CD4-positive, CD25-positive, alpha-beta regulatory T cell (primary cell): Measurements from ENCODE around the gene ARL13A. TPM values are rescaled to one million over a fixed set of nuclear protein-coding genes. Genes with fewer than 3 reads are reported as not detected.
"Not testable (repeated sequence)": the region's sequence is repeated elsewhere in the genome, so short reads cannot be mapped to it uniquely, and the experiment has no call there.

Experiments
- ATAC-seq, 2 donors: fragments of 150-1000 bp; cut with Tn5 transposase; one replicate each; pipeline ENCODE4 v1.10.0; 2021; ENCODE audit warnings: low read depth in 2 of 2, moderate number of reproducible peaks in 2 of 2, moderate library complexity in 1 of 2
- DNase-seq, 3 donors: peaks; one replicate each; pipeline versions ENCODE4 v3.0.0 to v3.0.0-alpha.2; 2012 to 2022; ENCODE audit warnings: mixed read lengths in 1 of 3
- H3K27ac ChIP-seq: one replicate; pipeline ENCODE4 v1.7.0; 2013; ENCODE audit warnings: mild to moderate bottlenecking, low read length; ENCODE audit not compliant: insufficient read depth, poor library complexity, severe bottlenecking
- H3K27me3 ChIP-seq: one replicate; pipeline ENCODE4 v1.7.0; 2013; ENCODE audit warnings: low read length; ENCODE audit not compliant: control insufficient read depth, insufficient read depth
- H3K36me3 ChIP-seq: one replicate; pipeline ENCODE4 v1.7.0; 2013; ENCODE audit warnings: mild to moderate bottlenecking, low read length, moderate library complexity; ENCODE audit not compliant: control insufficient read depth, insufficient read depth
- H3K4me1 ChIP-seq: 2 replicates; pipeline ENCODE4 v1.7.0; 2013; ENCODE audit warnings: mild to moderate bottlenecking, low read length; ENCODE audit not compliant: insufficient read depth, control insufficient read depth, poor library complexity, severe bottlenecking
- H3K4me3 ChIP-seq: one replicate; pipeline ENCODE4 v1.7.0; 2013; ENCODE audit warnings: low read depth, mild to moderate bottlenecking, low read length, moderate library complexity
- H3K9me3 ChIP-seq, 2 experiments: 1 replicate in 1 of 2; 2 replicates in 1 of 2; pipeline ENCODE4 v1.7.0; 2013; ENCODE audit warnings: low read length in 2 of 2, mild to moderate bottlenecking in 1 of 2, moderate library complexity in 1 of 2; ENCODE audit not compliant: control insufficient read depth in 2 of 2
- H3K27ac Mint-ChIP-seq, 3 donors: one replicate each; pipeline ENCODE4 v1.8.0; 2020 to 2022; ENCODE audit warnings: mild to moderate bottlenecking in 3 of 3, mixed read lengths in 3 of 3, moderate library complexity in 2 of 3
- H3K27me3 Mint-ChIP-seq: one replicate; pipeline ENCODE4 v1.8.0; 2022; ENCODE audit warnings: mild to moderate bottlenecking, mixed read lengths
- H3K36me3 Mint-ChIP-seq: one replicate; pipeline ENCODE4 v1.8.0; 2020; ENCODE audit warnings: mixed read lengths
- H3K4me1 Mint-ChIP-seq, 4 donors: one replicate each; pipeline ENCODE4 v1.8.0; 2020 to 2022; ENCODE audit warnings: mixed read lengths in 4 of 4, mild to moderate bottlenecking in 1 of 4
- H3K4me3 Mint-ChIP-seq, 4 donors: one replicate each; pipeline ENCODE4 v1.8.0; 2020 to 2022; ENCODE audit warnings: mild to moderate bottlenecking in 4 of 4, mixed read lengths in 4 of 4, moderate library complexity in 3 of 4
- H3K9me3 Mint-ChIP-seq, 7 donors: one replicate each; pipeline ENCODE4 v1.8.0; 2020 to 2022; ENCODE audit warnings: mixed read lengths in 7 of 7, mild to moderate bottlenecking in 3 of 7, moderate library complexity in 2 of 7
- polyA plus RNA-seq, 4 donors: library from polyadenylated mRNA; unstranded; fragments of 300-500 nt; fragmentation: Illumina TruSeq; gene quantifications; one replicate each; pipeline ENCODE4 v1.2.3, GENCODE V29; 2021
- total RNA-seq: library from RNA; stranded (reverse); gene quantifications from one replicate; pipeline ENCODE4 v1.2.3, GENCODE V29; 2022

Gene ARL13A
- total and polyA plus RNA-seq, 5 donors from 2014 or later, result not detected

GRCh38 chrX:100975212-100975611 is 5.7 kb downstream of the ARL13A start:
- peaks cover 0 to 5% (median 2%) of the 10 kb centered on the region in 4 donors for H3K4me1 Mint-ChIP-seq
- Histone ChIP-seq H3K9me3 (no peaks in the 10 kb centered on the region), H3K4me3 (no peak overlapping the region), H3K4me1 (no peaks in the 10 kb centered on the region), H3K27me3 (no peaks in the 10 kb centered on the region), H3K27ac (no peak overlapping the region), H3K36me3 (no peaks in the 10 kb centered on the region)
- no peak for ATAC-seq
- H3K9me3 Mint-ChIP-seq, result peaks cover 0 to 5% (median 0%) of the 10 kb centered on the region in 7 donors
- no peaks in the 10 kb centered on the region for H3K27me3 Mint-ChIP-seq
- H3K4me3 Mint-ChIP-seq, result no peak overlapping the region
- no peak overlapping the region for H3K27ac Mint-ChIP-seq
- peaks cover 4% of the 10 kb centered on the region for H3K36me3 Mint-ChIP-seq
- DNase-seq, result no peak

DNA sequence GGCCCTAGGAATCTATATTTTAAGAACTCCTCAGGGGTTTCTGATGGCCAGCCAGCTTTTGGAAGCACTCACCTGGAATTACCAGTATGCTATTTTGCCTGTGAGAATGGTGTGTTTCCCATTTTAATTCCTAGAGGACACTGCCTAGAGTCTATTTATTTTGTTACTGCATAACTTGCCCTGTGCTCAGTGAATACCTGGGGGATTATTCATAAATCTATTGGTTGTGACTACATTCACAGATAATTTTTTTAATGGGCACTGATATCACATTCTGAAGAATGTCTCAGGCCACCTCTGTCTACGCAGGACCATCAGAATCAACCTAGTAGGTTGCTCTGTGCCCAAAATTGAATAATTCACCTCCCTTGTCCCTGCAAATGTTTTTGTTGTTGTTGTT is 6.7 kb downstream of the ARL13A start:
- ATAC-seq (no peak), DNase-seq (no peak)
- no peaks in the 10 kb centered on the region for H3K27me3 ChIP-seq
- no peaks in the 10 kb centered on the region for H3K36me3 ChIP-seq
- no peak overlapping the region for H3K27ac ChIP-seq
- no peaks in the 10 kb centered on the region for H3K4me1 ChIP-seq
- H3K4me3 ChIP-seq, result no peak overlapping the region
- peaks cover 4% of the 10 kb centered on the region for H3K36me3 Mint-ChIP-seq
- no peaks in the 10 kb centered on the region for H3K9me3 ChIP-seq
- no peaks in the 10 kb centered on the region for H3K27me3 Mint-ChIP-seq
- peaks cover 0 to 5% (median 0%) of the 10 kb centered on the region in 7 donors for H3K9me3 Mint-ChIP-seq
- H3K27ac Mint-ChIP-seq, result peak overlapping the region in 1 of 3 donors; percentile 57
- no peak overlapping the region for H3K4me3 Mint-ChIP-seq
- peaks cover 0 to 5% (median 2%) of the 10 kb centered on the region in 4 donors for H3K4me1 Mint-ChIP-seq

DNA sequence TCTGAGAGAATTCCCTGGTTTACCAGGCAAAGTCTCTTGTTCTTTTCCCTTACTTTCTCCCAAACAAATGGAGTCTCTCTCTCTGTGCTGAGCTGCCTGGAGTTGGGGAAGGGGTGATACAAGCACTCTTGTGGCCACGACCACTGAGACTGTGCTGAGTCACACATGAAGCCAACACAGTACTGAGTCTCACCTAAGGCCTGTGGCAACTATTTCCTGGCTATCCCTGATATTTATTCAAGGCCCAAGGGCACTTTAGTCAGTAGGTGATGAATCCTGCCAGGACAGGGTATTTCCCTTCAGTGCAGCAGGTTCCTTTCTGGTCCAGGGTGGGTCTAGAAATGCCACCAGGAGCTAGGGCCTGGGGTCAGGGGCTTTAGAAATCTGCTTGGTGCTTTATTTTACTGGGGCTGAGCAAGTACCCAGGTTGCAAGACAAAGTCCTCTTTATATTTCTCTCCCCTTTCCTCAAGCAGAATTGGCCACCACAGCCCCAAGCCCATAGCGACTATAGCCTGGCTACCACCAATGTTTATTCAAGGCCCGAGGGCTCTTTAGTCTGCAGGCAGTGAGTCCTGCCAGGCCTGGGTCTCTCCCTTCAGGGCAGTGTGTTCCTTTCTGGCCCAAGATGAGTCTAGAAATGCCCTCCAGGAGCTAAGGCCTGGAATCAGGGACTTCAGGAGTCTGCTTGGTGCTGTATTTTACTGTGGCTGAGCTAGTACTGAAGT is 10.5 kb downstream of the ARL13A start:
- Histone ChIP-seq H3K4me3 (no peak overlapping the region), H3K27me3 (no peaks in the 10 kb centered on the region), H3K36me3 (no peaks in the 10 kb centered on the region), H3K4me1 (no peaks in the 10 kb centered on the region), H3K27ac (no peak overlapping the region), H3K9me3 (no peaks in the 10 kb centered on the region)
- ATAC-seq (no peak), DNase-seq (no peak)
- H3K9me3 Mint-ChIP-seq, result peaks cover 0 to 2% (median 0%) of the 10 kb centered on the region in 7 donors
- peaks cover 5% of the 10 kb centered on the region for H3K36me3 Mint-ChIP-seq
- H3K27ac Mint-ChIP-seq, result no peak overlapping the region
- H3K27me3 Mint-ChIP-seq, result no peaks in the 10 kb centered on the region
- H3K4me3 Mint-ChIP-seq, result no peak overlapping the region
- H3K4me1 Mint-ChIP-seq, result peaks cover 0 to 5% (median 2%) of the 10 kb centered on the region in 4 donors

GRCh38 chrX:100980608-100981497 is 11.3 kb downstream of the ARL13A start:
- Histone ChIP-seq H3K9me3 (no peaks in the 10 kb centered on the region), H3K27me3 (no peaks in the 10 kb centered on the region), H3K36me3 (no peaks in the 10 kb centered on the region), H3K4me3 (no peak overlapping the region), H3K4me1 (no peaks in the 10 kb centered on the region), H3K27ac (no peak overlapping the region)
- H3K36me3 Mint-ChIP-seq, result peaks cover 9% of the 10 kb centered on the region
- H3K9me3 Mint-ChIP-seq, result peaks cover 0 to 3% (median 0%) of the 10 kb centered on the region in 7 donors
- no peaks in the 10 kb centered on the region for H3K27me3 Mint-ChIP-seq
- no peak for DNase-seq
- H3K27ac Mint-ChIP-seq, result no peak overlapping the region
- no peak overlapping the region for H3K4me3 Mint-ChIP-seq
- ATAC-seq, result no peak
- peaks cover 0 to 5% (median 2%) of the 10 kb centered on the region in 4 donors for H3K4me1 Mint-ChIP-seq

DNA sequence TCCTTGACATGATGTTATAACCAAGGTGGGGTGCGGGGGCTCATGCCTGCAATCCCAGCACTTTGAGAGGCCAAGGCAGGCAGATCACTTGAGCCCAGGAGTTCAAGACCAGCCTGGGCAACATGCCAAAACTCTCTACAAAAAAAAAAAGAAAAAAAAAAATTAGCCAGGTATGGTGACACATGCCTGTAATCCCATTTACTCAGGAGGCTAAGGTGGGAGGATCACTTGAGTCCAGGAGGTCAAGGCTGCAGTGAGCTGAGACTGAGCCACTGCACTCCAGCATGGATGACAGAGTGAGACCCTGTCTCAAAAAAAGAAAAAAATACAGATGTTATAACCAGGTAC is 12.0 kb downstream of the ARL13A start:
- H3K4me3 Mint-ChIP-seq, H3K27me3 Mint-ChIP-seq, H3K4me1 ChIP-seq, H3K4me1 Mint-ChIP-seq, H3K9me3 ChIP-seq, H3K9me3 Mint-ChIP-seq, H3K4me3 ChIP-seq, H3K36me3 Mint-ChIP-seq, H3K27me3 ChIP-seq, H3K27ac Mint-ChIP-seq, ATAC-seq, DNase-seq, H3K36me3 ChIP-seq, H3K27ac ChIP-seq: not testable (repeated sequence)

DNA sequence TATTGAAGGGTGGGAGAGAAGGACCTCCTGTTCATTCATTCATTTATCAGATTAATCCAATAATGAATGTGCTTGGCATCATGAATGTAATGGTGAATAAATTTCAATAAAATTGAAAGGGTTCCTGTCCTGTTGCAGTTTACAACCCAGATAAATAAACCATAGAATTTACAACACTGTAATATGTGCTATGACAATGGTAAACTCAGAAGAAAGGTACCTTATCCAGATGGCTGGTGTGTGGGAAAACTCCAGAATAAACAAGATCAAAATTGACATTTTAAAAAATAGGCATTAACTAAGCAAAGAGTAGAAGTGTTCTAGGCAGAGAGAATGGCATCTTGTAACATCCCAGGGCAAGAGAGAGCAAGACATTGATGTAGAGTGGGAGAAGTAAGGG is 15.3 kb downstream of the ARL13A start:
- peaks cover 0 to 3% (median 0%) of the 10 kb centered on the region in 7 donors for H3K9me3 Mint-ChIP-seq
- H3K27me3 Mint-ChIP-seq, result no peaks in the 10 kb centered on the region
- no peaks in the 10 kb centered on the region for H3K9me3 ChIP-seq
- H3K27ac Mint-ChIP-seq, result peak overlapping the region in 1 of 3 donors; percentile 3
- H3K36me3 Mint-ChIP-seq, result peaks cover 16% of the 10 kb centered on the region
- peaks cover 8% of the 10 kb centered on the region for H3K36me3 ChIP-seq
- H3K27me3 ChIP-seq, result no peaks in the 10 kb centered on the region
- H3K4me1 Mint-ChIP-seq, result no peaks in the 10 kb centered on the region
- H3K27ac ChIP-seq, result no peak overlapping the region
- H3K4me3 ChIP-seq, result no peak overlapping the region
- no peaks in the 10 kb centered on the region for H3K4me1 ChIP-seq
- DNase-seq (no peak), ATAC-seq (no peak)
- H3K4me3 Mint-ChIP-seq, result no peak overlapping the region

DNA sequence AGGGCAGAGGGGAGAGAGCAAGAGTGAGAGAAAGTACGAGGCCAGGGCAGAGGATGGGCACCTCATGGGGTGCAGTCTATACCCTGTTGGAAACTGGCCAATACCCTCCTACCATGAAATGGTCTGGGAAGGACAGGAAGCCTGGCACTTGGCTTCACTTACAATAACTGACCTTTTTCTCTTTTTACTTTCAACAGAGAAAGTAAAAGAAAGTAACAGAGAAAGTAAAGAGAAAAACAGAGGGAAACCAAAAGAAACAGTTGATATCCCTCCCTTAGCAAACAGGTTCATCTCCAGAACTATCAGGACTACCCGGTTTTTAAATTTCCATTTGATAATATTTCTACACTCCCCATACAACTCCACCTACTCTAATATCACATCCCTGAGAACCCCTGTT is 20.6 kb downstream of the ARL13A start:
- Mint-ChIP-seq H3K4me1 (peaks cover 0 to 8% (median 0%) of the 10 kb centered on the region in 4 donors), H3K27ac (no peak overlapping the region), H3K27me3 (no peaks in the 10 kb centered on the region), H3K9me3 (peaks cover 0 to 2% (median 0%) of the 10 kb centered on the region in 7 donors), H3K4me3 (no peak overlapping the region), H3K36me3 (peaks cover 13% of the 10 kb centered on the region)
- H3K36me3 ChIP-seq, result peaks cover 8% of the 10 kb centered on the region
- ATAC-seq, result no peak
- H3K4me3 ChIP-seq, result no peak overlapping the region
- H3K4me1 ChIP-seq, result no peaks in the 10 kb centered on the region
- no peak for DNase-seq
- no peak overlapping the region for H3K27ac ChIP-seq
- H3K9me3 ChIP-seq, result no peaks in the 10 kb centered on the region
- H3K27me3 ChIP-seq, result no peaks in the 10 kb centered on the region
